ENCODE results near the gene HMGB4.

GRCh38 chr1:33860671-33861070 is 3.2 kb upstream of the HMGB4 start:
- TF ChIP-seq, protein P1, sequence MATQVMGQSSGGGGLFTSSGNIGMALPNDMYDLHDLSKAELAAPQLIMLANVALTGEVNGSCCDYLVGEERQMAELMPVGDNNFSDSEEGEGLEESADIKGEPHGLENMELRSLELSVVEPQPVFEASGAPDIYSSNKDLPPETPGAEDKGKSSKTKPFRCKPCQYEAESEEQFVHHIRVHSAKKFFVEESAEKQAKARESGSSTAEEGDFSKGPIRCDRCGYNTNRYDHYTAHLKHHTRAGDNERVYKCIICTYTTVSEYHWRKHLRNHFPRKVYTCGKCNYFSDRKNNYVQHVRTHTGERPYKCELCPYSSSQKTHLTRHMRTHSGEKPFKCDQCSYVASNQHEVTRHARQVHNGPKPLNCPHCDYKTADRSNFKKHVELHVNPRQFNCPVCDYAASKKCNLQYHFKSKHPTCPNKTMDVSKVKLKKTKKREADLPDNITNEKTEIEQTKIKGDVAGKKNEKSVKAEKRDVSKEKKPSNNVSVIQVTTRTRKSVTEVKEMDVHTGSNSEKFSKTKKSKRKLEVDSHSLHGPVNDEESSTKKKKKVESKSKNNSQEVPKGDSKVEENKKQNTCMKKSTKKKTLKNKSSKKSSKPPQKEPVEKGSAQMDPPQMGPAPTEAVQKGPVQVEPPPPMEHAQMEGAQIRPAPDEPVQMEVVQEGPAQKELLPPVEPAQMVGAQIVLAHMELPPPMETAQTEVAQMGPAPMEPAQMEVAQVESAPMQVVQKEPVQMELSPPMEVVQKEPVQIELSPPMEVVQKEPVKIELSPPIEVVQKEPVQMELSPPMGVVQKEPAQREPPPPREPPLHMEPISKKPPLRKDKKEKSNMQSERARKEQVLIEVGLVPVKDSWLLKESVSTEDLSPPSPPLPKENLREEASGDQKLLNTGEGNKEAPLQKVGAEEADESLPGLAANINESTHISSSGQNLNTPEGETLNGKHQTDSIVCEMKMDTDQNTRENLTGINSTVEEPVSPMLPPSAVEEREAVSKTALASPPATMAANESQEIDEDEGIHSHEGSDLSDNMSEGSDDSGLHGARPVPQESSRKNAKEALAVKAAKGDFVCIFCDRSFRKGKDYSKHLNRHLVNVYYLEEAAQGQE (IDR thresholded peaks at IDR 0.05; ENCODE audit: low read depth, low read length): no peak
- TF ChIP-seq, protein P2, sequence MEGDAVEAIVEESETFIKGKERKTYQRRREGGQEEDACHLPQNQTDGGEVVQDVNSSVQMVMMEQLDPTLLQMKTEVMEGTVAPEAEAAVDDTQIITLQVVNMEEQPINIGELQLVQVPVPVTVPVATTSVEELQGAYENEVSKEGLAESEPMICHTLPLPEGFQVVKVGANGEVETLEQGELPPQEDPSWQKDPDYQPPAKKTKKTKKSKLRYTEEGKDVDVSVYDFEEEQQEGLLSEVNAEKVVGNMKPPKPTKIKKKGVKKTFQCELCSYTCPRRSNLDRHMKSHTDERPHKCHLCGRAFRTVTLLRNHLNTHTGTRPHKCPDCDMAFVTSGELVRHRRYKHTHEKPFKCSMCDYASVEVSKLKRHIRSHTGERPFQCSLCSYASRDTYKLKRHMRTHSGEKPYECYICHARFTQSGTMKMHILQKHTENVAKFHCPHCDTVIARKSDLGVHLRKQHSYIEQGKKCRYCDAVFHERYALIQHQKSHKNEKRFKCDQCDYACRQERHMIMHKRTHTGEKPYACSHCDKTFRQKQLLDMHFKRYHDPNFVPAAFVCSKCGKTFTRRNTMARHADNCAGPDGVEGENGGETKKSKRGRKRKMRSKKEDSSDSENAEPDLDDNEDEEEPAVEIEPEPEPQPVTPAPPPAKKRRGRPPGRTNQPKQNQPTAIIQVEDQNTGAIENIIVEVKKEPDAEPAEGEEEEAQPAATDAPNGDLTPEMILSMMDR (IDR thresholded peaks at IDR 0.05): no peak
- no peak for TF ChIP-seq YY1 (IDR thresholded peaks at IDR 0.05; ENCODE audit: low read depth)
- TF ChIP-seq POLR2AphosphoS5 (IDR thresholded peaks at IDR 0.05; ENCODE audit: low read depth, low read length): no peak
- no peak for TF ChIP-seq JUND (IDR thresholded peaks at IDR 0.05)
- no peak for TF ChIP-seq EZH2phosphoT487 (IDR thresholded peaks at IDR 0.05; ENCODE audit: borderline replicate concordance, low read depth)
- no peak for TF ChIP-seq USF2 (IDR thresholded peaks at IDR 0.05; ENCODE audit: borderline replicate concordance, low read depth, low read length)
- no peak for TF ChIP-seq TAF1 (IDR thresholded peaks at IDR 0.05; ENCODE audit: borderline replicate concordance, low read depth, low read length)
- TF ChIP-seq RCOR1 (IDR thresholded peaks at IDR 0.05; ENCODE audit: low read length): no peak
- no peak for TF ChIP-seq FOXM1 (IDR thresholded peaks at IDR 0.05; ENCODE audit: low read depth)
- TF ChIP-seq RXRA (IDR thresholded peaks at IDR 0.05; ENCODE audit: borderline replicate concordance, low read depth): no peak
- no peak for TF ChIP-seq EP300 (IDR thresholded peaks at IDR 0.05; ENCODE audit: borderline replicate concordance in 1 of 2, low read depth in 1 of 2, low read length in 1 of 2)
- TF ChIP-seq, protein P3, sequence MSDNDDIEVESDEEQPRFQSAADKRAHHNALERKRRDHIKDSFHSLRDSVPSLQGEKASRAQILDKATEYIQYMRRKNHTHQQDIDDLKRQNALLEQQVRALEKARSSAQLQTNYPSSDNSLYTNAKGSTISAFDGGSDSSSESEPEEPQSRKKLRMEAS (IDR thresholded peaks at IDR 0.05; ENCODE audit: low read depth): no peak

Data from SK-N-SH (cell line).